ENCODE data around the gene BBX.
"Not testable (repeated sequence)": the region's sequence is repeated elsewhere in the genome, so short reads cannot be mapped to it uniquely, and the experiment has no call there.

Gene BBX

DNA sequence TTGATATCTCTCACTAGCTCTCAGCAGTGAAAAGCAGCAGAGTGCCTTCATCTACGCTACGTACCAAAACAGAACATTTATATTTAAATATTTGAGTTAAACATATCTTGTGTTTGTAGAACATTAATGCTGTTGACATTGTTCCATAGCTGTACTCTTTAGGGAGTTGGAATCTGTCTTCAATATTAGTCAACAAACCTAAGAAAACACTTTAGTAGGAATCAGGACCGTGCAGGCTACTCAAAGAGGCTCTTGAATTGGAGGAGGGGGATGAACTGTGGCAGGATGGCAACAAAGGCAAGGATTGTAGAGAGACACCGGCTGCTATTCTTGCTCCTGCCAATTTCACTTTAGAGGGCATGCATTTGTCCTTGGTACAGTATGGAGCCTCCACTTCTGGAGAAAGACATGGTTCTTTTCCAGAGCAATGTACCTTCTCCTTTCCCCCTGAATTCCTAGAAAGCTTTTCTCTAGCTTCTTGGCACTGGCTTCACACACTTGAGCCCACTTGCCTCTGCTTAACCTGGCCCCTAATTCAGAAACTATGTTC, 302.1 kb downstream of the BBX start:
- H3K4me1 Mint-ChIP-seq = no peaks in the 10 kb centered on the region
- no peaks in the 10 kb centered on the region for H3K36me3 Mint-ChIP-seq
- H3K27ac Mint-ChIP-seq = no peak overlapping the region
- peaks cover 10% of the 10 kb centered on the region for H3K27me3 Mint-ChIP-seq
- H3K4me3 Mint-ChIP-seq = no peak overlapping the region
- H3K9me3 Mint-ChIP-seq = no peaks in the 10 kb centered on the region

DNA sequence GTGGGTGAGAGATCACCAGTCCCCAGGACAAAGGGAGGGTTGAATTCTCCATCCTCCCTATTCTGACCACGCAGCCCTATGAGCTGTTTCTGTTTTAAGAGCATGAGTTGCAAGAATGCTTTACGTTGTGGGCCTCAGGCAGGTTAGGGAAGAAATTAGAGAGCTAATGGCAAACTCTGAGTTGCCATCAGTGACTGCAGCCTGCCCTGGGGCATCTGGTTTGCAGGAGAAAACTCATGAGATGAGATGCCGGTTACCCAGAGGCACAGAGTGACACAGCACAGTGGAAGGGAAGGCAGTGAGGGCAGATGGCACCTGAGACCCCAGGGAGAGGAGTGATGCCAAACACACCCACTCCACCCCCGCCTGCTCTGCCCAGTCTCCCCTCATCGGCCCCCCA, 302.8 kb downstream of the BBX start:
- Mint-ChIP-seq H3K9me3 (no peaks in the 10 kb centered on the region), H3K4me3 (no peak overlapping the region), H3K27me3 (peaks cover 9% of the 10 kb centered on the region), H3K4me1 (no peaks in the 10 kb centered on the region), H3K27ac (no peak overlapping the region), H3K36me3 (no peaks in the 10 kb centered on the region)

DNA sequence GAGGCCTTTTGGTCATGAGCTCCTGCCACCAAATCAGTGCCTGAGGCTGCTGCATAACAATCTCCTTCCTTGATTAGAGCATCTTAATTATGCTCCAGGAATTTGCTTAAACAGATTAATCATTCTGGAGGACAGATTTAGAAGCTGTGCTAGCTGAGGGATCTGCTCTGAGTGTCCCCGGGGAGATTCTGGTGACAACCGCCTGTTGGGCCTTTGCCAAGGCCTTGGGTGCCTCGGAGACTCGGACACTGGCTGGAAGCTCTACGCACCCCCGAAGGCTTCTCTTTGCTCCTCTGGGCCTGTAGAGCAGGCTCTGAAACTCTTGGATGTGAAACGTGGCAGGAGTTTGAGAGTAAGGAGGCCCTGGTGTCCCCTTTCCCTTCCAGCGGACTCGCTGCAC, 304.0 kb downstream of the BBX start:
- Mint-ChIP-seq H3K4me3 (no peak overlapping the region), H3K4me1 (no peaks in the 10 kb centered on the region), H3K27me3 (peaks cover 6% of the 10 kb centered on the region), H3K27ac (no peak overlapping the region), H3K36me3 (no peaks in the 10 kb centered on the region), H3K9me3 (no peaks in the 10 kb centered on the region)

DNA sequence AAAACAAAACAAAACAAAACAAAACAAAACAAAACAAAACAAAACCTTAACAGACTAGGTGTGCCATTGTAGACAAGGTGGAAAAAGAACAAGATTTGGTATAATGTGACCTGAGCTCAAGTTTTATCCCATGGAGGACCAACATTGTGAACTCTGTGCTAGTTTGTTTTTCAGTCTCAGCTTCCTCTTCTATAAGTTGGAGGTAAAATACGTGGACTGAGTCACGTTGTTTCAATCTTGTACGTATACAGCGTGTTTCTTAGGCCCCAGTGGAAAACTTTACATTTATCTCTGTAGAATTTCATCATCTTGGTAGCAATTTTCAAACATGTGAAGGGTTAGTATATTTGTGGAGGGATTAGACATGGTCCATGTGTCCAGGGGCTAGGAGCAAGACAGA, 306.4 kb downstream of the BBX start:
- Mint-ChIP-seq H3K36me3 (no peaks in the 10 kb centered on the region), H3K27ac (no peak overlapping the region), H3K9me3 (no peaks in the 10 kb centered on the region), H3K27me3 (no peaks in the 10 kb centered on the region), H3K4me3 (no peak overlapping the region), H3K4me1 (no peaks in the 10 kb centered on the region)

DNA sequence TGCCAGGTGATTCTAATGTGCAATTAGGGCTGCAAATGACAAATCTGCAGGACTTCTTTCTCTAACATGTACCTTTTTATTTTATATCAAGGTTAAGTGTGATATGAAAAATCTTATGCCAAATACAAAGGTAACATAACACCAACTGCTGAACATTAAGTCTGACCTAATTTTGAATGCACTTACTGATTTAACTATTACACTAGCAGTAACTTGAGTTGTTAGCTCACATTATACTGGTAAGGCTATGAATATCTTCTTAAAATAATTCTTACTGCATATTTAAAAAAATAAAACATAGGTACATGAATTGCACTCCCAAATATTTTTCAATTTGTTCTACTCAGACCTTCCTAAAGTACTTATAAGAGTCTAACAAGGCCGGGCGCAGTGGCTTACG, 308.8 kb downstream of the BBX start:
- no peaks in the 10 kb centered on the region for H3K4me1 Mint-ChIP-seq
- H3K27ac Mint-ChIP-seq = no peak overlapping the region

DNA sequence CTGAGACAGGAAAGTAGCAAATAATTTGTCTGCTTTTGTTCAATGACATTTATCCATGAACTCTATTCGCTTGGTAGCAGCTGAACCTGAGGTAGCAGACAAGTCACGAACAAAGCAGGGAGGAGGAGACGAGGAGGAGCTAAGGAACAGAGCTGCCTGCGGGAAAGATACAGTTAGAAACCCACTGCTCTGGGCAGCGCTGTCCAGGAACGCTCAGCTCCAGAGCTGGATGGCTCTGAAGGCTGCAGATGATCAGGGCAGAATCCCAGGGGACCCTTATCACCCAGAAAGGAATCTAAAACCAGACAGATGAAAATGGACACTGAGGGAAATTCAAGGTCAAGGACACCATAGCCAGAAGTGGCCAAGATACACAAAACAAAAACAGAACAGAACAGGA, 310.3 kb downstream of the BBX start:
- no peaks in the 10 kb centered on the region for H3K36me3 Mint-ChIP-seq
- no peak overlapping the region for H3K27ac Mint-ChIP-seq
- H3K27me3 Mint-ChIP-seq = no peaks in the 10 kb centered on the region
- no peaks in the 10 kb centered on the region for H3K9me3 Mint-ChIP-seq
- H3K4me3 Mint-ChIP-seq = no peak overlapping the region
- H3K4me1 Mint-ChIP-seq = no peaks in the 10 kb centered on the region

More for the DNA sequence above, 308.8 kb downstream of the BBX start:
- Mint-ChIP-seq H3K9me3 (no peaks in the 10 kb centered on the region), H3K36me3 (no peaks in the 10 kb centered on the region), H3K27me3 (no peaks in the 10 kb centered on the region), H3K4me3 (no peak overlapping the region)

DNA sequence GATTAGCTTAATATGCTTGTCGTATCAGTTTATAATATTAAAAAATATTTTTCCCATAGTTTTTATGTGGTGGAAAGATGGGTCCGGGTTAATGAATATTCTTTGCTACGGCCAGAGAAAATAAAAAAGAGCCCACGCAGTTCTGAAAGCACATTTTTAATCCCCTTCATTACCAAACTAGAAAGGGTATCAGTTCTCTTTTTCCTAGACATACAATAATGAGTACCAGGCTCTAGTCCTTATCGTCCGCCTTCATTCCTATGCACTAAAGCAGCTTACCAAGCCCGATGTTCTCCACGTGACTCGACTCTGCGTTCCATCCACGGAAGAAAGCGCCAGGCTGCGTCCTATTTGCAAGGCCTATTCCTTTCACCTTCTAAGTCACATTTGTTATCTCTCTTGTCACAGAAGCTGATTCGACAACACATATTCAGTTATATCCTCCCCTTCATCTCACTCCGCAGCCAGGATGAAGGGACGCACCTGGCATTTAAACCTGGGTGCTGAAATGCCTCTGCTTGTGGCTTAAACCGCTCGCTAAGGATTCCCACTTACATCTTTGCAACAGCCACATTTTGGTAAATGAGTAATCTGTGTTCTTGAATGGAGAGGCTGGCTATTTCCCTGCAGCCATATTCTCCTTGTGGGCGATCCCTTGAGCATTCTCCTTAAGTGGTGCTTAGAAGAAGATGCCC, 311.1 kb downstream of the BBX start:
- Mint-ChIP-seq H3K27ac (no peak overlapping the region), H3K4me3 (no peak overlapping the region), H3K4me1 (no peaks in the 10 kb centered on the region), H3K27me3 (no peaks in the 10 kb centered on the region), H3K36me3 (no peaks in the 10 kb centered on the region), H3K9me3 (no peaks in the 10 kb centered on the region)

DNA sequence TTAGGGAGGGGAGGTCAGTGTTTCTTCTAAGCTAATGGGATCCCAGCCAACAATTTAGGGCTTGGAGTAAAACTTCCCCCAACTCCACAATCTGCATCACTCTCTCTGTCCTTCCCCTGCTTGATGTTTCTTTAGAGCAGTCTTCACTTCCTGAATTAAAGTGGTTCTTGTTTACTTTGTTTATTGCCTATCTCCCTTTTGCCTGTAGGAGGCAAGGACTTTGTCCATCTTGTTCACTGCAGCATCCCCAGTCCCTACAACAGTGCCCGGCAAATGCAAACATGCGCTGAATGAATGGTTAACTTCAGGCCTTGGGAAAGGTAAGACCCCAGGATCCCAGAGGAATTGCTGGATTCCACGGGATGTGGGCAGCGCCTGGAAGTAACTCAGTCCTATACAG, 312.2 kb downstream of the BBX start:
- not testable (repeated sequence) for H3K36me3 Mint-ChIP-seq, H3K4me1 Mint-ChIP-seq, H3K27ac Mint-ChIP-seq, H3K27me3 Mint-ChIP-seq, H3K4me3 Mint-ChIP-seq, H3K9me3 Mint-ChIP-seq

DNA sequence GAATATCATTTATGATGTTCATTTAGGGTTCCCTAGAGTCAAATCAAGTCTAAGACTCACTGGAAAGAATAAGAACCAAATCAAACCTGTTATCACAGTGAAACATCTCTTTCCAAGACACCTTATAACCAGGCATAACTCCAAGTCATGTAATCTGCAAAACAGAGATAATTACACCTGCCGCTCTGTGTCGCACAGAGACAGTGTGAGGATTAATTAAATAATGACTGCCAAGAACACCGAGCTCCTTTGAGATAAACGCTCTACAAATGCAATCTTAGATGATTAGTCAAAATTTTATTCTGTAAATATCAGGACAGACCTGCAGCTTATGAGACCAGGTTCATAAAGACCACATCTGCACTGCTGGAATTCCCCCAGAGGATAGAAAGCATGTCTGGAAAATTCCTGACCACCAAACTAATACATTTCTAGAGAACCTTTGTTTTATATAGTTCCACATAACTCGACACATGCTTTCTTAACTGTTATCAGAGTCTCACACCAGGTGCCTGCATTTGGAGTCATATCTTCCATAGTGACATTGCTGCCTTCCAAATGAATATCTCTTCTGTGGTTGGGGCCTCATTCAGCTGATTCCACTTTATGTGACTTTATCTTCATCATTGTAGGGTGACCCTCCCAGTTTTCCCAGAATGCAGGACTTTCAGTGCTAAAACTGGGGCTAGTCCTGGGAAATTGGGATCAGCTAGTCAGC, 315.3 kb downstream of the BBX start:
- Mint-ChIP-seq H3K27ac (no peak overlapping the region), H3K36me3 (no peaks in the 10 kb centered on the region), H3K9me3 (no peaks in the 10 kb centered on the region), H3K27me3 (no peaks in the 10 kb centered on the region), H3K4me3 (no peak overlapping the region), H3K4me1 (no peaks in the 10 kb centered on the region)

DNA sequence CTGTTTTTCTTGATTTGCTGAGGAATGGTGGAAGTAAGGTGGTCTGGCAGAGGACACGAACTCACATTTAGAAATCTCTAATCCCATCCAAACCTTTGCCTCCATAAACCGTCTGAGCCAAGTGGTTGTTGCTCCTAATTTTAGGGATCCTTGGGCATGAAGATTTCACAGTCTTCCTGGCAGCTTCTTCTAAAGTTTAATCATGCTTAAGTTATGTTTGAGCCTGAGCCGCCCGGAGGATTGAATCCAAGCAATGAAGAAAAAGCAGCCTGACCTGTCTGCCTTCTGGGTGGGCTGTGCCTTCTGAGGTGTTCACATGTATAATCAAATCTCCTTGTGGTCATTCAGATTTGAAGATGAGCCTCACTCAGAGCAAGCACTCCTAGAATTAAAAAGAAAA, 319.1 kb downstream of the BBX start:
- H3K9me3 Mint-ChIP-seq = no peaks in the 10 kb centered on the region
- H3K36me3 Mint-ChIP-seq = no peaks in the 10 kb centered on the region
- no peak overlapping the region for H3K27ac Mint-ChIP-seq
- no peak overlapping the region for H3K4me3 Mint-ChIP-seq
- H3K27me3 Mint-ChIP-seq = no peaks in the 10 kb centered on the region
- no peaks in the 10 kb centered on the region for H3K4me1 Mint-ChIP-seq

DNA sequence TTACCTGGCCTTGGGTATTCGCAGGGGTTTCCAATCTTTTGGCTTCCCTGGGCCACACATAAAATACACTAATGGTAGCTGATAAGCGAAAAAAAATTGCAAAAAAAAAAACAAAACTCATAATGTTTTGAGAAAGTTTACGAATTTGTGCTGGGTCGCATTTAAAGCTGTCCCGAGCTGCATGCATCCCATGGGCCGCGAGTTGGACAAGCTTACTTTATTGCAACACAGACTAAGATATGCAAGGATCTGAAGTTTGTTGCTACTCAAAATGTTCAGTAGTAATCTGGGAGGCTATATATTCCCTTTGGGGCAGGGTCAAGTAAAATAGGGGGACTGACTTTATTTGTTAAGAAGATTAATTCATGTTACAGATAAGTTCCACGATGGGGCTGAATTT, 320.2 kb downstream of the BBX start:
- Mint-ChIP-seq H3K36me3 (no peaks in the 10 kb centered on the region), H3K4me1 (no peaks in the 10 kb centered on the region), H3K27me3 (no peaks in the 10 kb centered on the region), H3K4me3 (no peak overlapping the region), H3K9me3 (no peaks in the 10 kb centered on the region), H3K27ac (no peak overlapping the region)

DNA sequence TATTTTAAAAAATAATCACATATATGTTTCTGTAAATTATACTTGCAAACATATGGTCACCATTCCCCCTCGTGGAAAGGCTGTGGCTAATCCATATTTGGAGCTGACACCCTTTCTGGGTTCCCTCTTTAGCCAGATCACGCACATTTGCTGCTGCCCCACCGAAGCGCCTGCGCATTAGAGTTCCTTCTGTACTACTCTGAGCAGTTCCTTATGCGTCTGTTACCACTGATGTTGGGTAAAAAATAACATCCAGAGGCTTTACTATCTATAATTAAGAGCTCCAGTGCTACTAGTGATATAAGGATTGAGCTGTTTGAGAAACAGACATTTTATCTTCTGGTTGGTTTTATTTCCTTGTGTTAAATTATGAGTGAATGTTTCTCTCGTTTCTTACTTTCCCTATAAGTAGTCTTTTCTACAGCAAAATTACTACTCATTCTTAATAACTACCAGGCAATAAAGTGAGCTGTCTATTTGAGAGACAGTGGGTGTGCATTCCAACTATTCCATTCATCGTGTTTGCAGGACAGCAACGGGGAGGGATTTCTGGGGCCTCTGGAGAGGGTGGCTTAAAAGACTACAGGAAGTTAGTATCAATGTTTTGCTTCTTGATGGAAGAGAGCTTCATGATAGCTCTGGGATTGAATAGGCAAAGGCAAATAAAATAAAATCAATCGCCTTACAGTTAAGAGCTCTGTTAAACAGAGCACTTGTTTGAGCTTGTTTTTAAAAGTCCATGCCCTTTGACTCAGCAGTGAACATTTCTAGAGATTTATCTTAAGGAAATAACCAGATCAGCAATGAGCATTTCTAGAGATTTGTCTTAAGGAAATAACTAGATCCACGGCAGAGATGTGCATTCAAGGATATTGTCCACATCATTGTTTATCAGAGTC, 322.9 kb downstream of the BBX start:
- H3K27ac Mint-ChIP-seq = no peak overlapping the region
- no peak overlapping the region for H3K4me3 Mint-ChIP-seq
- H3K36me3 Mint-ChIP-seq = no peaks in the 10 kb centered on the region
- peaks cover under 1% of the 10 kb centered on the region for H3K27me3 Mint-ChIP-seq
- no peaks in the 10 kb centered on the region for H3K9me3 Mint-ChIP-seq
- H3K4me1 Mint-ChIP-seq = no peaks in the 10 kb centered on the region

DNA sequence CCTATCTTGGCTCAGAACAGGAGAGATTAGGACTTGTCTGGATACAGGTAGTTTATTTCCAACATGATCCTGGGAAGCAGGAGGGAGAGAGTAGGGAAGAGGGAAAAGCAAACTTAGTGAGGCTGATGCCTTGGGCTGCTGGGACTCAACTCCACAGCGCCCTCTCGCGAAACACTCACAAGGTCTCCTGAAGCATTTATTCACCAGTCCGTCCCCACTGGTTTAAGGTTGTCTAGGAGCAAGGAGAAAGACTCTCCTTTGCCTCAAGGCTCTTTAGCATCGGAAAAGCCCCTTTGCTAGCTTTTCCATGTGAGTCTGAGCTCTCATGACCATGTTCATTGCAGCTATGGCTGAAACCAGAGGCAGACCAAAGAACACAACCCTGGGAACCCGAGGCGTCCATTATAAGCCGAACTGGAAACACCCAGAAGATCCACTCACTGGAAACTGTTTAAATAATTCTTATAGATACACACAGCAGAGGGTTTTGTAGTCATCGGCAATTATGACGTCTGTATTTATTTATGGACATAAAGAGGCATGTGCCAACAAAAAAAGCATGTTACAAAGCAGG, 323.6 kb downstream of the BBX start:
- no peak overlapping the region for H3K4me3 Mint-ChIP-seq
- no peak overlapping the region for H3K27ac Mint-ChIP-seq
- no peaks in the 10 kb centered on the region for H3K4me1 Mint-ChIP-seq
- no peaks in the 10 kb centered on the region for H3K36me3 Mint-ChIP-seq
- no peaks in the 10 kb centered on the region for H3K9me3 Mint-ChIP-seq
- peaks cover 2% of the 10 kb centered on the region for H3K27me3 Mint-ChIP-seq

DNA sequence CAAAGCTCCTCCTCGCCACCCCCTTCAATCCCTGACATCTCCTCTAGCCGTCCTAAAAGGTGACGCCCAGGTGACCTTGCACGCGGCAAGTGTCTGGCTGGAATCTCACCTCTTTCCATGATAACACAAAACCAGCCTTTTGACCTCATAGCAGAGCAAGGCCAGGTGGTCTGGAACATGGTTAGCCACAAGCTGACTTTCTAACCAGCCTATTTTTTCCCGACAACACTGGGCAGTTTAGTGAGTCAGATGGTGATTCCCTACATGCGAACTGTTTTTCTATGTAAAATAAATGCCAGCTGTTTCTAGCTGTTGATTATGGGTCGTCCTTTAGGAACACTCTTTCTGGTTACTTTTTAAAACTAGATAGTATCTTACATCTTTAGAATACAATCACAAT, 325.0 kb downstream of the BBX start:
- no peaks in the 10 kb centered on the region for H3K36me3 Mint-ChIP-seq
- H3K27ac Mint-ChIP-seq = no peak overlapping the region
- H3K9me3 Mint-ChIP-seq = peaks cover 5% of the 10 kb centered on the region
- H3K4me1 Mint-ChIP-seq = no peaks in the 10 kb centered on the region
- H3K4me3 Mint-ChIP-seq = no peak overlapping the region
- peaks cover 2% of the 10 kb centered on the region for H3K27me3 Mint-ChIP-seq

DNA sequence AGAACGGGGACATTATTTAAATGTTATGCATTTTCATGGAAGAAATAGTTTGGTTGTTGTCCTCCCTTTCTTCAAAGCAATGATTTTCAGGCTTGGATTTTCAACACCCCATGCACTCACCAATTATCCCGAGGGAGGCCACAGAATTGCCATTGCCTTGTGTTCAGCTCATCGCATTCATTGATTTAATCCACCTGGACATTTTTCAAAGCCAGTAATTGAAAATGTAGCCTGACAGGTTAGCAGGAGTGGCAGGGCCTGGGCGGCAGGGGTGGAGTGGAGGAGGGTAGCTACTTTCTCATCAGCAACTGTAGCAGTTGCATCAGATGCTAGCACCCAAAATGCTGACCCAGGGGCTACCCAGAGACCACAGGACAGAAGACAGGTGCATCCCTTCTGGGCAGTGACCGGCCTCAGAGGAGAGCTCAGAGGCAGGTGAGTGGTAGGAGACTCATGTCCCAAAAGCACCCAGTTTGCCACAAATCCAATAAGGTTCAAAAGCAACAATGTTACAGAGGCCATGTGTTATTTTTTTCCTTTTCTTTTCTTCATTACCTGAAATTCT, 325.7 kb downstream of the BBX start:
- no peak overlapping the region for H3K27ac Mint-ChIP-seq
- peaks cover 2% of the 10 kb centered on the region for H3K27me3 Mint-ChIP-seq
- no peak overlapping the region for H3K4me3 Mint-ChIP-seq
- H3K4me1 Mint-ChIP-seq = no peaks in the 10 kb centered on the region
- peaks cover 7% of the 10 kb centered on the region for H3K9me3 Mint-ChIP-seq
- no peaks in the 10 kb centered on the region for H3K36me3 Mint-ChIP-seq
